HEK293 (cell line): ENCODE data around the gene STXBP4.

Experiments
- CTCF ChIA-PET: fragments of 350-600 bp; formaldehyde crosslinking; extraction: SDS; loops from one replicate; lab custom pipeline; 2021; ENCODE audit warnings: antibody characterized with exemption; lab: Yijun Ruan, JAX
- POLR2A ChIA-PET: fragments of 300-600 bp; formaldehyde crosslinking; extraction: SDS; loops from one replicate; lab custom pipeline; 2020; ENCODE audit warnings: antibody characterized with exemption, inconsistent platforms; lab: Yijun Ruan, JAX
- H3K27ac ChIP-seq: fragments of 200-500 bp; sonication (Bioruptor generic); 2 replicates; pipeline ENCODE4 v1.5.1; 2014; ENCODE audit warnings: low read depth, low read length, control low read depth, inconsistent platforms; ENCODE audit errors: extremely low read depth
- H3K36me3 ChIP-seq, 2 experiments: fragments of 200-500 bp in 1 of 2; sonication (Bioruptor generic) in 1 of 2; 1 replicate in 1 of 2; 2 replicates in 1 of 2; pipeline ENCODE4 v1.5.1; 2014 to 2017; ENCODE audit warnings: inconsistent platforms in 2 of 2, low read length in 2 of 2; ENCODE audit not compliant: control insufficient read depth in 2 of 2, insufficient read depth in 1 of 2
- H3K4me1 ChIP-seq: fragments of 200-500 bp; sonication (Bioruptor generic); 2 replicates; pipeline ENCODE4 v1.5.1; 2014; ENCODE audit warnings: mild to moderate bottlenecking, low read length, inconsistent platforms; ENCODE audit not compliant: control insufficient read depth, insufficient read depth
- H3K4me3 ChIP-seq: 2 replicates; pipeline ENCODE4 v1.5.1; 2011; ENCODE audit warnings: low read depth, mild to moderate bottlenecking, control low read depth, low read length, moderate library complexity
- H3K9me3 ChIP-seq: fragments of 200-500 bp; sonication (Bioruptor generic); 2 replicates; pipeline ENCODE4 v1.5.1; 2014; ENCODE audit warnings: low read depth, low read length, inconsistent platforms; ENCODE audit not compliant: control insufficient read depth, insufficient read depth
- KLF1 ChIP-seq: fragments of 450-650 bp; formaldehyde crosslinking; IDR thresholded peaks from 2 replicates; pipeline ENCODE4 v1.5.1; 2016; ENCODE audit warnings: missing biosample characterization, missing genetic modification characterization
- KLF7 ChIP-seq: fragments of 450-650 bp; formaldehyde crosslinking; IDR thresholded peaks from 2 replicates; pipeline ENCODE4 v1.5.1; 2016; ENCODE audit warnings: missing biosample characterization, missing genetic modification characterization, borderline replicate concordance
- RBAK ChIP-seq: fragments of 450-650 bp; formaldehyde crosslinking; IDR thresholded peaks from 2 replicates; pipeline ENCODE4 v1.5.1; 2016; ENCODE audit warnings: missing biosample characterization, missing genetic modification characterization
- REPIN1 ChIP-seq: fragments of 450-650 bp; formaldehyde crosslinking; IDR thresholded peaks from 2 replicates; pipeline ENCODE4 v1.5.1; 2017; ENCODE audit warnings: missing biosample characterization, missing genetic modification characterization, low read depth
- ZBTB20 ChIP-seq: fragments of 450-650 bp; formaldehyde crosslinking; IDR thresholded peaks from 2 replicates; pipeline ENCODE4 v1.5.1; 2016; ENCODE audit warnings: missing biosample characterization, missing genetic modification characterization
- ZNF114 ChIP-seq: fragments of 450-650 bp; formaldehyde crosslinking; IDR thresholded peaks from 2 replicates; pipeline ENCODE4 v1.5.0; 2017; ENCODE audit warnings: missing biosample characterization, missing genetic modification characterization
- ZNF132 ChIP-seq: fragments of 450-650 bp; formaldehyde crosslinking; IDR thresholded peaks from 2 replicates; pipeline ENCODE4 v1.5.1; 2017; ENCODE audit warnings: missing biosample characterization, missing genetic modification characterization, borderline replicate concordance
- ZNF211 ChIP-seq: fragments of 450-650 bp; formaldehyde crosslinking; IDR thresholded peaks from 2 replicates; pipeline ENCODE4 v1.5.1; 2016; ENCODE audit warnings: low read depth, missing biosample characterization, missing genetic modification characterization
- ZNF354C ChIP-seq: fragments of 450-650 bp; formaldehyde crosslinking; IDR thresholded peaks from 2 replicates; pipeline ENCODE4 v1.5.1; 2016; ENCODE audit warnings: missing biosample characterization, missing genetic modification characterization, low read depth, borderline replicate concordance
- ZNF48 ChIP-seq: fragments of 450-650 bp; formaldehyde crosslinking; IDR thresholded peaks from 2 replicates; pipeline ENCODE4 v1.5.1; 2016; ENCODE audit warnings: missing biosample characterization, missing genetic modification characterization
- ZNF510 ChIP-seq: fragments of 450-650 bp; formaldehyde crosslinking; IDR thresholded peaks from 2 replicates; pipeline ENCODE4 v1.5.1; 2018; ENCODE audit warnings: mild to moderate bottlenecking, missing genetic modification characterization, missing biosample characterization; ENCODE audit not compliant: insufficient replicate concordance
- ZNF560 ChIP-seq: fragments of 450-650 bp; formaldehyde crosslinking; IDR thresholded peaks from 2 replicates; pipeline ENCODE4 v1.5.1; 2017; ENCODE audit warnings: missing biosample characterization, missing genetic modification characterization, borderline replicate concordance
- ZNF561 ChIP-seq: fragments of 450-650 bp; IDR thresholded peaks from 2 replicates; pipeline ENCODE4 v1.5.1; 2018; ENCODE audit warnings: missing biosample characterization, missing genetic modification characterization, borderline replicate concordance
- ZNF600 ChIP-seq: fragments of 450-650 bp; formaldehyde crosslinking; IDR thresholded peaks from 2 replicates; pipeline ENCODE4 v1.5.1; 2016; ENCODE audit warnings: missing biosample characterization, missing genetic modification characterization
- ZNF629 ChIP-seq: fragments of 450-650 bp; formaldehyde crosslinking; IDR thresholded peaks from 2 replicates; pipeline ENCODE4 v1.5.1; 2017; ENCODE audit warnings: missing biosample characterization, missing genetic modification characterization
- ZNF670 ChIP-seq: fragments of 450-650 bp; formaldehyde crosslinking; IDR thresholded peaks from 2 replicates; pipeline ENCODE4 v1.5.1; 2016; ENCODE audit warnings: missing biosample characterization, missing genetic modification characterization, low read depth
- ZNF701 ChIP-seq: fragments of 450-650 bp; formaldehyde crosslinking; IDR thresholded peaks from 2 replicates; pipeline ENCODE4 v1.5.1; 2016; ENCODE audit warnings: missing biosample characterization, missing genetic modification characterization
- ZNF830 ChIP-seq: fragments of 450-650 bp; IDR thresholded peaks from 2 replicates; pipeline ENCODE4 v1.5.0; 2018; ENCODE audit warnings: missing biosample characterization, missing genetic modification characterization, low read depth, mild to moderate bottlenecking, moderate library complexity
- ZNF837 ChIP-seq: fragments of 450-650 bp; formaldehyde crosslinking; IDR thresholded peaks from 2 replicates; pipeline ENCODE4 v1.5.1; 2016; ENCODE audit warnings: missing biosample characterization, missing genetic modification characterization
- TF ChIP-seq, protein P1 (sequence below): fragments of 450-650 bp; formaldehyde crosslinking; IDR thresholded peaks from 2 replicates; pipeline ENCODE4 v1.5.1; 2016; ENCODE audit warnings: missing biosample characterization, missing genetic modification characterization
- TF ChIP-seq, protein P2 (sequence below): fragments of 450-650 bp; formaldehyde crosslinking; IDR thresholded peaks from 2 replicates; pipeline ENCODE4 v1.5.1; 2016; ENCODE audit warnings: missing biosample characterization, missing genetic modification characterization
- TF ChIP-seq, protein P3 (sequence below): IDR thresholded peaks from 2 replicates; pipeline ENCODE4 v1.6.1; 2011; ENCODE audit warnings: mild to moderate bottlenecking, low read depth, low read length, borderline replicate concordance
- TF ChIP-seq, protein P4 (sequence below): fragments of 450-650 bp; formaldehyde crosslinking; IDR thresholded peaks from 2 replicates; pipeline ENCODE4 v1.5.1; 2016; ENCODE audit warnings: missing biosample characterization, missing genetic modification characterization, low read depth
- TF ChIP-seq, protein P5 (sequence below): fragments of 450-650 bp; formaldehyde crosslinking; IDR thresholded peaks from 2 replicates; pipeline ENCODE4 v1.5.1; 2016; ENCODE audit warnings: missing biosample characterization, missing genetic modification characterization

Gene STXBP4

DNA sequence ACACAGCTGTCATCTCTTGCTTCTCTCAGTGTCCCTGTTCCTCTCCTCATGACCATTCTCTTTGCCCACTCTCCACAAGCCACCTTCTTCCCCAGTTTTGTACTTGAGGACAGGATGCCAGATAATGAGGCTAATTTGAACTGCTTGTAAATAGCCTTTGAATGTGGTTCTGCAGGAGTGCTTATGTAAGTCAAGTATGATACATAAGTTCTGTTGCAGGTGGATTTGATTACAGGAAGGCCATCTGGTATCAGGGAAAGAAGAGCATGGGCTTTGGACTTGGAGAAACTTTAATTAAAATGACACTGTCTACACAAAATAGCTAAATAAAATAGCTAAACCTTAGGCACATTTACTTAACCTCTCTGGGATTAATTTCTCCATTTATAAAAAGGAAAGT lies 176.0 kb downstream of the STXBP4 start:
- H3K27ac ChIP-seq, result no peak overlapping the region
- ChIA-PET POLR2A (no interaction called here), CTCF (no interaction called here)
- TF ChIP-seq, protein P1, sequence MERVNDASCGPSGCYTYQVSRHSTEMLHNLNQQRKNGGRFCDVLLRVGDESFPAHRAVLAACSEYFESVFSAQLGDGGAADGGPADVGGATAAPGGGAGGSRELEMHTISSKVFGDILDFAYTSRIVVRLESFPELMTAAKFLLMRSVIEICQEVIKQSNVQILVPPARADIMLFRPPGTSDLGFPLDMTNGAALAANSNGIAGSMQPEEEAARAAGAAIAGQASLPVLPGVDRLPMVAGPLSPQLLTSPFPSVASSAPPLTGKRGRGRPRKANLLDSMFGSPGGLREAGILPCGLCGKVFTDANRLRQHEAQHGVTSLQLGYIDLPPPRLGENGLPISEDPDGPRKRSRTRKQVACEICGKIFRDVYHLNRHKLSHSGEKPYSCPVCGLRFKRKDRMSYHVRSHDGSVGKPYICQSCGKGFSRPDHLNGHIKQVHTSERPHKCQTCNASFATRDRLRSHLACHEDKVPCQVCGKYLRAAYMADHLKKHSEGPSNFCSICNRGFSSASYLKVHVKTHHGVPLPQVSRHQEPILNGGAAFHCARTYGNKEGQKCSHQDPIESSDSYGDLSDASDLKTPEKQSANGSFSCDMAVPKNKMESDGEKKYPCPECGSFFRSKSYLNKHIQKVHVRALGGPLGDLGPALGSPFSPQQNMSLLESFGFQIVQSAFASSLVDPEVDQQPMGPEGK, result no peak
- TF ChIP-seq REPIN1 (tag by site-specific recombination), result no peak
- TF ChIP-seq ZNF211 (tag by site-specific recombination), result no peak
- no peak for TF ChIP-seq ZNF354C (tag by site-specific recombination)
- TF ChIP-seq ZNF560 (tag by site-specific recombination), result no peak
- TF ChIP-seq ZNF670 (tag by site-specific recombination), result no peak
- TF ChIP-seq KLF1 (tag by site-specific recombination), result no peak
- TF ChIP-seq, protein P2, sequence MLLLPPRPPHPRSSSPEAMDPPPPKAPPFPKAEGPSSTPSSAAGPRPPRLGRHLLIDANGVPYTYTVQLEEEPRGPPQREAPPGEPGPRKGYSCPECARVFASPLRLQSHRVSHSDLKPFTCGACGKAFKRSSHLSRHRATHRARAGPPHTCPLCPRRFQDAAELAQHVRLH (tag by site-specific recombination), result no peak
- H3K4me3 ChIP-seq, result no peak overlapping the region
- peaks cover 0 to 8% of the 10 kb centered on the region in 2 experiments; a peak in 1 of 3 replicates for H3K36me3 ChIP-seq
- no peaks in the 10 kb centered on the region for H3K9me3 ChIP-seq
- H3K4me1 ChIP-seq, result no peaks in the 10 kb centered on the region

DNA sequence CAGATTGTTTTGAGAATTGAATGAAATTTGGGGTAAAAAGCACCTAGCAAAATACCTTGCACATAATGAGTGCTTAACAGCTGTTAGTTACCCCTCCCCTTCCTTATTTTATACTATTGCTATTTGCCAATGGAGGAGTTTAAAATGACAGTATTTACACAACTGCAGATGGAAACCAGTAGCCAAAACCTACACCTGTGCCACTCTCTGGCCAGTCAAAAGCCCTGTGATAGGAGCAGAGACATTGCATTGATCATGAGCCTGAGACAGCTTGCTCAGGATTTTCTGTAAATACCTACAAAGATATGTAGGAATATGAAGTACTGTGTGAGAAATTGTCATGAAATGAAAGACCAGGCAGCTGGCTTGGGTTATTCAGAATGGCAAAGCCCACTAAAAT lies 180.9 kb downstream of the STXBP4 start:
- CTCF ChIA-PET, result interaction anchor here (0.6 kb wide), 1 partner anchor 647 kb away, joined by 3 read pairs; no protein-coding TSS in a partner anchor
- Histone ChIP-seq H3K9me3 (no peaks in the 10 kb centered on the region), H3K4me3 (no peak overlapping the region), H3K4me1 (no peaks in the 10 kb centered on the region), H3K27ac (no peak overlapping the region), H3K36me3 (peaks cover 0 to under 1% of the 10 kb centered on the region in 2 experiments; a peak in 1 of 3 replicates)
- TF ChIP-seq, protein P3, sequence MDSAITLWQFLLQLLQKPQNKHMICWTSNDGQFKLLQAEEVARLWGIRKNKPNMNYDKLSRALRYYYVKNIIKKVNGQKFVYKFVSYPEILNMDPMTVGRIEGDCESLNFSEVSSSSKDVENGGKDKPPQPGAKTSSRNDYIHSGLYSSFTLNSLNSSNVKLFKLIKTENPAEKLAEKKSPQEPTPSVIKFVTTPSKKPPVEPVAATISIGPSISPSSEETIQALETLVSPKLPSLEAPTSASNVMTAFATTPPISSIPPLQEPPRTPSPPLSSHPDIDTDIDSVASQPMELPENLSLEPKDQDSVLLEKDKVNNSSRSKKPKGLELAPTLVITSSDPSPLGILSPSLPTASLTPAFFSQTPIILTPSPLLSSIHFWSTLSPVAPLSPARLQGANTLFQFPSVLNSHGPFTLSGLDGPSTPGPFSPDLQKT, result no peak
- TF ChIP-seq, protein P4, sequence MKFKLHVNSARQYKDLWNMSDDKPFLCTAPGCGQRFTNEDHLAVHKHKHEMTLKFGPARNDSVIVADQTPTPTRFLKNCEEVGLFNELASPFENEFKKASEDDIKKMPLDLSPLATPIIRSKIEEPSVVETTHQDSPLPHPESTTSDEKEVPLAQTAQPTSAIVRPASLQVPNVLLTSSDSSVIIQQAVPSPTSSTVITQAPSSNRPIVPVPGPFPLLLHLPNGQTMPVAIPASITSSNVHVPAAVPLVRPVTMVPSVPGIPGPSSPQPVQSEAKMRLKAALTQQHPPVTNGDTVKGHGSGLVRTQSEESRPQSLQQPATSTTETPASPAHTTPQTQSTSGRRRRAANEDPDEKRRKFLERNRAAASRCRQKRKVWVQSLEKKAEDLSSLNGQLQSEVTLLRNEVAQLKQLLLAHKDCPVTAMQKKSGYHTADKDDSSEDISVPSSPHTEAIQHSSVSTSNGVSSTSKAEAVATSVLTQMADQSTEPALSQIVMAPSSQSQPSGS (tag by site-specific recombination), result no peak
- TF ChIP-seq, protein P1, result no peak
- no peak for TF ChIP-seq RBAK
- TF ChIP-seq ZNF600 (tag by site-specific recombination), result no peak
- POLR2A ChIA-PET, result no interaction called here

DNA sequence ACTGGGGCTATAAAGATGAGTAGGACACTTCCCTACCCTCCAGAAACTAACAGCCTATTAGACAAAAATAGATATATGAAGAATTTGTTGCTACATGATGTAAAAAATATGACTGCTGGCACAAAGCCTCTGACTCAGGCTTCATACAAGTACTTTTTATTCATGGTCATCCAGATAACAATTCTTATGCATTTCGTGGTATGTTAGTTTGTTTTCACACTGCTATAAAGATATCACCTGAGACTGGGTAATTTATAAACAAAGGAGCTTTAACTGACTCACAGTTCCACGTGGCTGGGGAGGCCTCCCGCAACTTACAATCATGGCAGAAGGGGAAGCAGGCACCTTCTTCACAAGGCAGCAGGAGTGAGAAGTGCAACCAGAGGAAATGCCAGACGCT lies 183.7 kb downstream of the STXBP4 start:
- Histone ChIP-seq H3K4me3 (no peak overlapping the region), H3K9me3 (no peaks in the 10 kb centered on the region), H3K4me1 (peaks cover 11% of the 10 kb centered on the region), H3K27ac (no peak overlapping the region), H3K36me3 (no peaks in the 10 kb centered on the region)
- ChIA-PET CTCF (interaction anchor here (0.6 to 1.4 kb wide), 2 partner anchors 35 to 84 kb away, joined by 3 to 4 read pairs; no protein-coding TSS in a partner anchor), POLR2A (no interaction called here)
- TF ChIP-seq ZBTB20 (tag by site-specific recombination) (no peak), ZNF48 (tag by site-specific recombination) (no peak), ZNF132 (tag by site-specific recombination) (no peak), ZNF629 (no peak), ZNF510 (no peak), ZNF701 (no peak), ZNF114 (tag by site-specific recombination) (no peak), ZNF837 (tag by site-specific recombination) (no peak), ZNF830 (no peak), KLF7 (tag by site-specific recombination) (no peak), ZNF561 (no peak)
- TF ChIP-seq, protein P5, sequence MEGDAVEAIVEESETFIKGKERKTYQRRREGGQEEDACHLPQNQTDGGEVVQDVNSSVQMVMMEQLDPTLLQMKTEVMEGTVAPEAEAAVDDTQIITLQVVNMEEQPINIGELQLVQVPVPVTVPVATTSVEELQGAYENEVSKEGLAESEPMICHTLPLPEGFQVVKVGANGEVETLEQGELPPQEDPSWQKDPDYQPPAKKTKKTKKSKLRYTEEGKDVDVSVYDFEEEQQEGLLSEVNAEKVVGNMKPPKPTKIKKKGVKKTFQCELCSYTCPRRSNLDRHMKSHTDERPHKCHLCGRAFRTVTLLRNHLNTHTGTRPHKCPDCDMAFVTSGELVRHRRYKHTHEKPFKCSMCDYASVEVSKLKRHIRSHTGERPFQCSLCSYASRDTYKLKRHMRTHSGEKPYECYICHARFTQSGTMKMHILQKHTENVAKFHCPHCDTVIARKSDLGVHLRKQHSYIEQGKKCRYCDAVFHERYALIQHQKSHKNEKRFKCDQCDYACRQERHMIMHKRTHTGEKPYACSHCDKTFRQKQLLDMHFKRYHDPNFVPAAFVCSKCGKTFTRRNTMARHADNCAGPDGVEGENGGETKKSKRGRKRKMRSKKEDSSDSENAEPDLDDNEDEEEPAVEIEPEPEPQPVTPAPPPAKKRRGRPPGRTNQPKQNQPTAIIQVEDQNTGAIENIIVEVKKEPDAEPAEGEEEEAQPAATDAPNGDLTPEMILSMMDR (tag by site-specific recombination), result no peak
